ENCODE measurements around the gene PPP1R27. TPM values are rescaled to one million over a fixed set of nuclear protein-coding genes. Genes with fewer than 3 reads are reported as not detected.
A peak's percentile ranks its signal among the peaks of the same experiment; 100 is the strongest.

Gene PPP1R27
- total and polyA plus RNA-seq, 9 of the 15 experiments (the other 6 are each of a cell fraction or from before 2014, with no cell fraction given), result 0.29 to 6.9 (median 1.5) TPM; not detected in 2

DNA sequence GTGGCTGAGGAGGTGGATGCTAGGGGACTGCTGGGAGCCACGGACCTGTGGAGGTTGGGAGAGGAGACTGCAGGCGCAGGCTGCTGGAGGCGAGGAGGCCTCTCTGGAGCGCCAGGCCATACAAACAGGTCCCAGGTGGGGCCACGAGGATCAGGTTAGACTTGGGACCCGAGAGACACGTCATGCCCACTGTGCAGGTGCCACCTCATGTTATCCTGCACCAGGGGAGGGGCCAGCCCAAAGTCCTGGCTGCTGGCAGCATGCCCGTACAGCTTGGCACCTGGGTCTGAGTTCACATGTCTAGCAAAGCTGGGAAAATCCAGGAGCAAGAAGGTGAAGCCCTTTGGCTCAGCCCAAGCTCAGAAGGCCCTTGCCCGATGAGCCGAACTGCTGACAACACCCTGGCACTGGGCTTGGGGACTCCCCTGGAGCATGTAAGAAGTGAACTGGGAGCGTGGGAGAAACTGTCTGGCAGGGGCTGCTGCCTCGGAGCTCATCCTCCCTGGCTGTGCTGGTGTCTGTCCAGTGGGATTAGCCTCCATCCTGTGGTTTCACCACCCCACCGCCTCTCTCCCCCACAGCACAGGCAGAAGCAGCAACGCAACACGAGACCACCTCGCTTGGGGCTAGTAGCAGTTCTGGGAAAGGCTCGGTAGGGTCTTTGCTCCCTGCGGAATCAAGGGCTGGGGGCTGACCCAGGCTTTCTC lies 31.0 kb upstream of the PPP1R27 start (continued):
- TF ChIP-seq, protein P1, sequence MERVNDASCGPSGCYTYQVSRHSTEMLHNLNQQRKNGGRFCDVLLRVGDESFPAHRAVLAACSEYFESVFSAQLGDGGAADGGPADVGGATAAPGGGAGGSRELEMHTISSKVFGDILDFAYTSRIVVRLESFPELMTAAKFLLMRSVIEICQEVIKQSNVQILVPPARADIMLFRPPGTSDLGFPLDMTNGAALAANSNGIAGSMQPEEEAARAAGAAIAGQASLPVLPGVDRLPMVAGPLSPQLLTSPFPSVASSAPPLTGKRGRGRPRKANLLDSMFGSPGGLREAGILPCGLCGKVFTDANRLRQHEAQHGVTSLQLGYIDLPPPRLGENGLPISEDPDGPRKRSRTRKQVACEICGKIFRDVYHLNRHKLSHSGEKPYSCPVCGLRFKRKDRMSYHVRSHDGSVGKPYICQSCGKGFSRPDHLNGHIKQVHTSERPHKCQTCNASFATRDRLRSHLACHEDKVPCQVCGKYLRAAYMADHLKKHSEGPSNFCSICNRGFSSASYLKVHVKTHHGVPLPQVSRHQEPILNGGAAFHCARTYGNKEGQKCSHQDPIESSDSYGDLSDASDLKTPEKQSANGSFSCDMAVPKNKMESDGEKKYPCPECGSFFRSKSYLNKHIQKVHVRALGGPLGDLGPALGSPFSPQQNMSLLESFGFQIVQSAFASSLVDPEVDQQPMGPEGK (CRISPR knock-in tag; IDR thresholded peaks at IDR 0.05; ENCODE audit: borderline replicate concordance), result no peak
- TF ChIP-seq KAT2B (IDR thresholded peaks at IDR 0.05; ENCODE audit: low read depth, low read length) (no peak), ZNF696 (CRISPR knock-in tag; conservative IDR thresholded peaks at IDR 0.05) (no peak), ZNF165 (CRISPR knock-in tag; IDR thresholded peaks at IDR 0.05; ENCODE audit: borderline replicate concordance) (no peak), SAFB (IDR thresholded peaks at IDR 0.05; ENCODE audit: borderline replicate concordance, low read depth, low read length) (no peak), GTF2E2 (tag; IDR thresholded peaks at IDR 0.05) (no peak), HDAC3 (IDR thresholded peaks at IDR 0.05; ENCODE audit: borderline replicate concordance, partially characterized antibody) (no peak), YY1 (IDR thresholded peaks at IDR 0.05; ENCODE audit: borderline replicate concordance in 1 of 3, control insufficient read depth in 1 of 3, extremely low read depth in 1 of 3, insufficient read depth in 3 of 3, insufficient read length in 1 of 3, insufficient replicate concordance in 2 of 3, low read depth in 1 of 3, low read length in 2 of 3) (no peak), EP400 (IDR thresholded peaks at IDR 0.05) (no peak), MEIS2 (IDR thresholded peaks at IDR 0.05; ENCODE audit: partially characterized antibody) (no peak), CHD2 (IDR thresholded peaks at IDR 0.05; ENCODE audit: low read depth, low read length) (peak; percentile 40)
- TF ChIP-seq, protein P2, sequence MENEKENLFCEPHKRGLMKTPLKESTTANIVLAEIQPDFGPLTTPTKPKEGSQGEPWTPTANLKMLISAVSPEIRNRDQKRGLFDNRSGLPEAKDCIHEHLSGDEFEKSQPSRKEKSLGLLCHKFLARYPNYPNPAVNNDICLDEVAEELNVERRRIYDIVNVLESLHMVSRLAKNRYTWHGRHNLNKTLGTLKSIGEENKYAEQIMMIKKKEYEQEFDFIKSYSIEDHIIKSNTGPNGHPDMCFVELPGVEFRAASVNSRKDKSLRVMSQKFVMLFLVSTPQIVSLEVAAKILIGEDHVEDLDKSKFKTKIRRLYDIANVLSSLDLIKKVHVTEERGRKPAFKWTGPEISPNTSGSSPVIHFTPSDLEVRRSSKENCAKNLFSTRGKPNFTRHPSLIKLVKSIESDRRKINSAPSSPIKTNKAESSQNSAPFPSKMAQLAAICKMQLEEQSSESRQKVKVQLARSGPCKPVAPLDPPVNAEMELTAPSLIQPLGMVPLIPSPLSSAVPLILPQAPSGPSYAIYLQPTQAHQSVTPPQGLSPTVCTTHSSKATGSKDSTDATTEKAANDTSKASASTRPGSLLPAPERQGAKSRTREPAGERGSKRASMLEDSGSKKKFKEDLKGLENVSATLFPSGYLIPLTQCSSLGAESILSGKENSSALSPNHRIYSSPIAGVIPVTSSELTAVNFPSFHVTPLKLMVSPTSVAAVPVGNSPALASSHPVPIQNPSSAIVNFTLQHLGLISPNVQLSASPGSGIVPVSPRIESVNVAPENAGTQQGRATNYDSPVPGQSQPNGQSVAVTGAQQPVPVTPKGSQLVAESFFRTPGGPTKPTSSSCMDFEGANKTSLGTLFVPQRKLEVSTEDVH (IDR thresholded peaks at IDR 0.05; ENCODE audit: low read depth, partially characterized antibody), result peak; percentile 33
- TF ChIP-seq, protein P3, sequence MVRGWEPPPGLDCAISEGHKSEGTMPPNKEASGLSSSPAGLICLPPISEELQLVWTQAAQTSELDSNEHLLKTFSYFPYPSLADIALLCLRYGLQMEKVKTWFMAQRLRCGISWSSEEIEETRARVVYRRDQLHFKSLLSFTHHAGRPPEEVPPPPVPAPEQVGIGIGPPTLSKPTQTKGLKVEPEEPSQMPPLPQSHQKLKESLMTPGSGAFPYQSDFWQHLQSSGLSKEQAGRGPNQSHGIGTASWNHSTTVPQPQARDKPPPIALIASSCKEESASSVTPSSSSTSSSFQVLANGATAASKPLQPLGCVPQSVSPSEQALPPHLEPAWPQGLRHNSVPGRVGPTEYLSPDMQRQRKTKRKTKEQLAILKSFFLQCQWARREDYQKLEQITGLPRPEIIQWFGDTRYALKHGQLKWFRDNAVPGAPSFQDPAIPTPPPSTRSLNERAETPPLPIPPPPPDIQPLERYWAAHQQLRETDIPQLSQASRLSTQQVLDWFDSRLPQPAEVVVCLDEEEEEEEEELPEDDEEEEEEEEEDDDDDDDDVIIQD (CRISPR knock-in tag; IDR thresholded peaks at IDR 0.05), result no peak
- TF ChIP-seq, protein P4, sequence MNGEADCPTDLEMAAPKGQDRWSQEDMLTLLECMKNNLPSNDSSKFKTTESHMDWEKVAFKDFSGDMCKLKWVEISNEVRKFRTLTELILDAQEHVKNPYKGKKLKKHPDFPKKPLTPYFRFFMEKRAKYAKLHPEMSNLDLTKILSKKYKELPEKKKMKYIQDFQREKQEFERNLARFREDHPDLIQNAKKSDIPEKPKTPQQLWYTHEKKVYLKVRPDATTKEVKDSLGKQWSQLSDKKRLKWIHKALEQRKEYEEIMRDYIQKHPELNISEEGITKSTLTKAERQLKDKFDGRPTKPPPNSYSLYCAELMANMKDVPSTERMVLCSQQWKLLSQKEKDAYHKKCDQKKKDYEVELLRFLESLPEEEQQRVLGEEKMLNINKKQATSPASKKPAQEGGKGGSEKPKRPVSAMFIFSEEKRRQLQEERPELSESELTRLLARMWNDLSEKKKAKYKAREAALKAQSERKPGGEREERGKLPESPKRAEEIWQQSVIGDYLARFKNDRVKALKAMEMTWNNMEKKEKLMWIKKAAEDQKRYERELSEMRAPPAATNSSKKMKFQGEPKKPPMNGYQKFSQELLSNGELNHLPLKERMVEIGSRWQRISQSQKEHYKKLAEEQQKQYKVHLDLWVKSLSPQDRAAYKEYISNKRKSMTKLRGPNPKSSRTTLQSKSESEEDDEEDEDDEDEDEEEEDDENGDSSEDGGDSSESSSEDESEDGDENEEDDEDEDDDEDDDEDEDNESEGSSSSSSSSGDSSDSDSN (IDR thresholded peaks at IDR 0.05; ENCODE audit: borderline replicate concordance in 1 of 2, low read depth in 2 of 2, low read length in 2 of 2), result no peak
